Mesodermal cell (in vitro differentiated cells): Measurements from ENCODE around the gene UQCRQ.

ENCODE experiments used
- H3K27ac ChIP-seq: 2 replicates; pipeline ENCODE4 v1.7.0; 2013; ENCODE audit warnings: mild to moderate bottlenecking, low read depth, low read length, moderate library complexity; ENCODE audit not compliant: severe bottlenecking
- H3K36me3 ChIP-seq: 2 replicates; pipeline ENCODE4 v1.7.1; 2013; ENCODE audit warnings: mild to moderate bottlenecking, low read length, moderate library complexity; ENCODE audit not compliant: control insufficient read depth, insufficient read depth
- H3K4me1 ChIP-seq: one replicate; pipeline ENCODE4 v1.7.1; 2013; ENCODE audit warnings: mild to moderate bottlenecking, low read length; ENCODE audit not compliant: insufficient read depth, control insufficient read depth, poor library complexity, severe bottlenecking
- H3K4me3 ChIP-seq: 2 replicates; pipeline ENCODE4 v1.7.0; 2013; ENCODE audit warnings: low read length, control low read depth, mild to moderate bottlenecking; ENCODE audit not compliant: insufficient read depth, poor library complexity, severe bottlenecking; ENCODE audit errors: extremely low read depth
- H3K9me3 ChIP-seq: 2 replicates; pipeline ENCODE4 v1.7.1; 2013; ENCODE audit warnings: mild to moderate bottlenecking, low read length, moderate library complexity; ENCODE audit not compliant: control insufficient read depth
- WGBS, 2 experiments: methylation state at CpG; one replicate each; pipeline ENCODE4 v1.1.5; 2013; ENCODE audit warnings: missing lambda C conversion rate in 2 of 2; ENCODE audit not compliant: insufficient coverage in 2 of 2; 5-methylcytosine and 5-hydroxymethylcytosine counted together

The UQCRQ gene

GRCh38 chr5:132870801-132871200 is 4.4 kb downstream of the UQCRQ start:
- peak overlapping the region; percentile 10 for H3K27ac ChIP-seq
- WGBS, 2 experiments = 88 to 100% methylated on average over 1 of the region's 2 CpGs
- H3K4me1 ChIP-seq = no peaks in the 10 kb centered on the region
- H3K9me3 ChIP-seq = no peaks in the 10 kb centered on the region
- no peak overlapping the region for H3K4me3 ChIP-seq
- peaks cover 80% of the 10 kb centered on the region for H3K36me3 ChIP-seq

GRCh38 chr5:132871459-132872284 is 5.2 kb downstream of the UQCRQ start:
- 100% methylated on average over 2 of the region's 5 CpGs for WGBS, 2 experiments
- peak overlapping the region; percentile 57 for H3K27ac ChIP-seq
- H3K9me3 ChIP-seq = no peaks in the 10 kb centered on the region
- no peak overlapping the region for H3K4me3 ChIP-seq
- H3K4me1 ChIP-seq = no peaks in the 10 kb centered on the region
- peaks cover 85% of the 10 kb centered on the region for H3K36me3 ChIP-seq

GRCh38 chr5:132872788-132873118 is 6.3 kb downstream of the UQCRQ start:
- Histone ChIP-seq H3K4me3 (no peak overlapping the region), H3K27ac (peak overlapping the region; percentile 8), H3K36me3 (peaks cover 90% of the 10 kb centered on the region), H3K9me3 (no peaks in the 10 kb centered on the region), H3K4me1 (no peaks in the 10 kb centered on the region)
- 80% methylated on average over 1 of the region's 1 CpG; no CpG with 5 or more reads in 1 of the 2 experiments for WGBS, 2 experiments

- H3K4me3 ChIP-seq = no peak within 1 kb of the TSS
Observed at GRCh38 chr5:132873119-132873929, 6.9 kb downstream of the UQCRQ start, which contains the start of gene LEAP2. TSS of gene LEAP2 (plus strand) at chr5:132873668. CDS start at chr5:132873695, 27 bp downstream.

GRCh38 chr5:132873930-132874271 is 7.5 kb downstream of the UQCRQ start:
- Histone ChIP-seq H3K9me3 (no peaks in the 10 kb centered on the region), H3K36me3 (peaks cover 90% of the 10 kb centered on the region), H3K27ac (no peak overlapping the region), H3K4me1 (no peaks in the 10 kb centered on the region), H3K4me3 (no peak overlapping the region)
- 96 to 100% methylated on average over 3 of the region's 3 CpGs for WGBS, 2 experiments

More at GRCh38 chr5:132873119-132873929, 6.9 kb downstream of the UQCRQ start, which contains the start of gene LEAP2:
- peaks cover 90% of the 10 kb centered on the region for H3K36me3 ChIP-seq
- 96 to 100% methylated on average over 2 to 4 of the region's 6 CpGs for WGBS, 2 experiments
- H3K27ac ChIP-seq = peak within 1 kb of the TSS; percentile 23
- H3K9me3 ChIP-seq = no peaks in the 10 kb centered on the region
- no peaks in the 10 kb centered on the region for H3K4me1 ChIP-seq

- no peaks in the 10 kb centered on the region for H3K4me1 ChIP-seq
- no peak overlapping the region for H3K4me3 ChIP-seq
- 86 to 100% methylated on average over 1 of the region's 1 CpG for WGBS, 2 experiments
- no peaks in the 10 kb centered on the region for H3K9me3 ChIP-seq
- H3K27ac ChIP-seq = no peak overlapping the region
- H3K36me3 ChIP-seq = peaks cover 86% of the 10 kb centered on the region
Observed at GRCh38 chr5:132876020-132876759, 9.7 kb downstream of the UQCRQ start.

GRCh38 chr5:132877466-132877865 is 11.0 kb downstream of the UQCRQ start:
- WGBS, 2 experiments = 88% methylated on average over 2 of the region's 2 CpGs; no CpG with 5 or more reads in 1 of the 2 experiments
- Histone ChIP-seq H3K4me1 (no peaks in the 10 kb centered on the region), H3K4me3 (no peak overlapping the region), H3K36me3 (peaks cover 86% of the 10 kb centered on the region), H3K9me3 (no peaks in the 10 kb centered on the region), H3K27ac (no peak overlapping the region)

- H3K27ac ChIP-seq = no peak overlapping the region
- WGBS, 2 experiments = 100% methylated on average over 1 of the region's 3 CpGs; no CpG with 5 or more reads in 1 of the 2 experiments
Observed at GRCh38 chr5:132877938-132878337, 11.5 kb downstream of the UQCRQ start.

GRCh38 chr5:132883261-132883834 is 16.9 kb downstream of the UQCRQ start:
- Histone ChIP-seq H3K4me3 (no peak overlapping the region), H3K4me1 (peaks cover 16% of the 10 kb centered on the region), H3K36me3 (peaks cover 83% of the 10 kb centered on the region), H3K9me3 (no peaks in the 10 kb centered on the region), H3K27ac (no peak overlapping the region)
- WGBS, 2 experiments = 71 to 76% methylated on average over 1 to 2 of the region's 2 CpGs

More at GRCh38 chr5:132877938-132878337, 11.5 kb downstream of the UQCRQ start:
- H3K36me3 ChIP-seq = peaks cover 86% of the 10 kb centered on the region
- no peaks in the 10 kb centered on the region for H3K4me1 ChIP-seq
- no peak overlapping the region for H3K4me3 ChIP-seq
- no peaks in the 10 kb centered on the region for H3K9me3 ChIP-seq

GRCh38 chr5:132884548-132884947 is 18.1 kb downstream of the UQCRQ start:
- Histone ChIP-seq H3K27ac (no peak overlapping the region), H3K36me3 (peaks cover 79% of the 10 kb centered on the region), H3K9me3 (no peaks in the 10 kb centered on the region), H3K4me3 (no peak overlapping the region), H3K4me1 (peaks cover 16% of the 10 kb centered on the region)
- WGBS, 2 experiments = no CpG with 5 or more reads among the region's 2 CpGs
